ENCODE results near the gene ENDOG. TPM values are rescaled to one million over a fixed set of nuclear protein-coding genes. Genes with fewer than 3 reads are reported as not detected.
A peak's percentile ranks its signal among the peaks of the same experiment; 100 is the strongest.

The ENDOG gene
- total RNA-seq, 3 donors from 2014 or later (not counting 1 experiment from before 2014, with no cell fraction given): 6.7 to 12.5 (median 8.3) TPM

DNA sequence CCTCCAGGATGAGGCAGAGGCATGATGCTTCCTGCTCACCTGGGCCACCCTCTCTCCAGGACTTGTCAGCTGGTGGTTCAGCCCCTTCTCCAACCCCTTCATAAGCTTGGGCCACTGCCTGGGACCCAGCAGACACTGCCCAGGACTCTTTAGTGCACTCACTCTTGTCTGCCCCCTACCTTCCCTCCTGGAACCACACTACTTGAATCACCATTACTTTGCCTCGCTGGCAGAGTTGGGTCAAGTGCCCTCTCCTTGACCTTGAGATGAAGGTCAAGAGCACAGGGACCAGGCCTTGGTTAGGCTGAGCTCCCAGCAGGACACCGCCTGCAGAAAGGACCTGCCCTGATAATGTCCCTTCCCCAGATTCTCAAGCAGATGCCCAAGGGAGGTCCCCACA lies 8.5 kb upstream of the ENDOG start:
- Mint-ChIP-seq H3K4me1 (no peaks in the 10 kb centered on the region), H3K4me3 (no peak overlapping the region), H3K9me3 (no peaks in the 10 kb centered on the region), H3K27me3 (ENCODE audit: low read depth in 2 of 2) (no peaks in the 10 kb centered on the region), H3K27ac (peak overlapping the region in 1 of 2 donors; percentile 45), H3K36me3 (no peaks in the 10 kb centered on the region)
- no peaks in the 10 kb centered on the region for H3K27me3 ChIP-seq (ENCODE audit: control insufficient read depth, insufficient read depth, low read length)
- DNase-seq: no peak
- H3K4me1 ChIP-seq (ENCODE audit: control insufficient read depth, insufficient read depth, low read length): no peaks in the 10 kb centered on the region
- no peak for ATAC-seq
- WGBS (ENCODE audit: insufficient coverage): 91% methylated on average over 2 of the region's 2 CpGs
- H3K9me3 ChIP-seq (ENCODE audit: control insufficient read depth, insufficient read depth, low read length): no peaks in the 10 kb centered on the region
- H3K27ac ChIP-seq (ENCODE audit: low read length): no peak overlapping the region
- H3K4me3 ChIP-seq (ENCODE audit: low read length): no peak overlapping the region
- intact Hi-C loops (cut with micrococcal nuclease): no loop called here
- TF ChIP-seq, protein P1, sequence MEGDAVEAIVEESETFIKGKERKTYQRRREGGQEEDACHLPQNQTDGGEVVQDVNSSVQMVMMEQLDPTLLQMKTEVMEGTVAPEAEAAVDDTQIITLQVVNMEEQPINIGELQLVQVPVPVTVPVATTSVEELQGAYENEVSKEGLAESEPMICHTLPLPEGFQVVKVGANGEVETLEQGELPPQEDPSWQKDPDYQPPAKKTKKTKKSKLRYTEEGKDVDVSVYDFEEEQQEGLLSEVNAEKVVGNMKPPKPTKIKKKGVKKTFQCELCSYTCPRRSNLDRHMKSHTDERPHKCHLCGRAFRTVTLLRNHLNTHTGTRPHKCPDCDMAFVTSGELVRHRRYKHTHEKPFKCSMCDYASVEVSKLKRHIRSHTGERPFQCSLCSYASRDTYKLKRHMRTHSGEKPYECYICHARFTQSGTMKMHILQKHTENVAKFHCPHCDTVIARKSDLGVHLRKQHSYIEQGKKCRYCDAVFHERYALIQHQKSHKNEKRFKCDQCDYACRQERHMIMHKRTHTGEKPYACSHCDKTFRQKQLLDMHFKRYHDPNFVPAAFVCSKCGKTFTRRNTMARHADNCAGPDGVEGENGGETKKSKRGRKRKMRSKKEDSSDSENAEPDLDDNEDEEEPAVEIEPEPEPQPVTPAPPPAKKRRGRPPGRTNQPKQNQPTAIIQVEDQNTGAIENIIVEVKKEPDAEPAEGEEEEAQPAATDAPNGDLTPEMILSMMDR (IDR thresholded peaks at IDR 0.05): no peak
- peaks cover 30% of the 10 kb centered on the region for H3K36me3 ChIP-seq (ENCODE audit: control insufficient read depth, insufficient read depth, low read length)

DNA sequence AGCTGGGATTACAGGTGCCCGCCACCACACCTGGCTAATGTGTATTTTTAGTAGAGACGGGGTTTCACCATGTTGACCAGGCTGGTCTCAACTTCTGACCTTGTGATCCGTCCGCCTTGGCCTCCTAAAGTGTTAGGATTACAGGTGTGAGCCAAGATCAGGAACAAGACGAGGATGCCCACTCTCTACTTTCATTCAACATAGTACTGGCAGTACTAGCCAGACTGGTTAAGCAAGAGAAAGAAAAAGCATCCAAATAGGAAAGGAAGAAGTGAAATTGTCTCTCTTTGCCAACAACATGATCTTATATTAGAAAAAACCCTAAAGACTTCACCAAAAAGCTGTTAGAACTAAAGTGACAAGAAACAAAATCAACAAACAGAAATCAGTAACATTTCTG lies 7.4 kb upstream of the ENDOG start:
- H3K9me3 ChIP-seq (ENCODE audit: control insufficient read depth, insufficient read depth, low read length): no peaks in the 10 kb centered on the region
- intact Hi-C loops (cut with micrococcal nuclease): no loop called here
- DNase-seq (no peak), ATAC-seq (no peak)
- Mint-ChIP-seq H3K4me3 (no peak overlapping the region), H3K27me3 (ENCODE audit: low read depth in 2 of 2) (no peaks in the 10 kb centered on the region), H3K9me3 (no peaks in the 10 kb centered on the region), H3K4me1 (no peaks in the 10 kb centered on the region), H3K27ac (peak overlapping the region in 1 of 2 donors; percentile 51), H3K36me3 (no peaks in the 10 kb centered on the region)
- 92% methylated on average over 4 of the region's 5 CpGs for WGBS (ENCODE audit: insufficient coverage)
- H3K4me1 ChIP-seq (ENCODE audit: control insufficient read depth, insufficient read depth, low read length): no peaks in the 10 kb centered on the region
- H3K36me3 ChIP-seq (ENCODE audit: control insufficient read depth, insufficient read depth, low read length): peaks cover 20% of the 10 kb centered on the region
- H3K4me3 ChIP-seq (ENCODE audit: low read length): no peak overlapping the region
- no peaks in the 10 kb centered on the region for H3K27me3 ChIP-seq (ENCODE audit: control insufficient read depth, insufficient read depth, low read length)
- TF ChIP-seq, protein P1 (IDR thresholded peaks at IDR 0.05): no peak
- no peak overlapping the region for H3K27ac ChIP-seq (ENCODE audit: low read length)

DNA sequence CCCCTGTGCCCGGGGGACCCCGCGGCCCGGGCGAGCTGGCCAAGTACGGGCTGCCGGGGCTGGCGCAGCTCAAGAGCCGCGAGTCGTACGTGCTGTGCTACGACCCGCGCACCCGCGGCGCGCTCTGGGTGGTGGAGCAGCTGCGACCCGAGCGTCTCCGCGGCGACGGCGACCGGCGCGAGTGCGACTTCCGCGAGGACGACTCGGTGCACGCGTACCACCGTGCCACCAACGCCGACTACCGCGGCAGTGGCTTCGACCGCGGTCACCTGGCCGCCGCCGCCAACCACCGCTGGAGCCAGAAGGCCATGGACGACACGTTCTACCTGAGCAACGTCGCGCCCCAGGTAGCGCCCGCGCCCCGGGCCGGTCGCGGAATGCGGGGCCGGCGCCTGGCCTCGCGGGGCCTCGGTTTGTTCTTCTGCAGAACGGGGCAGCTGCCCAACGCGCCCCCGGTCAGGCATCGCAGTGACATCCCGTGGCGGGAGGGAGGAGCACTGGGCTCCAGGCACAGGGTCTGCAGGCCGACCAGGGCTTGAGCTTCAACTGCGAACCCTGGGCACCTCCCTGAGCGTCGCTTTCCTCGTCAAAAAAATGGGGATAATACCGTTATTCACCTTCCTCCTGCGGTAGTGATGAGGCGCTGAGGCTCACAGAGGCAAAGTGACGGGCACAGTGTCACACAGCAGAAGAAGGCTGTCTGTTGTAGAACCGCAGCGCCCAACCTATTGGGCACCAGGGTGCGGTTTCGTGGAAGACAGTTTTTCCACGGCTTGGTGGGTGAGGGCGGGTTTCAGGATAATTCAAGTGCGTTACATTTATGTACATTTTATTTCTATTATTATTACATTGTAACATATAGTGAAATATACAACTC lies 777 bp downstream of the ENDOG start:
- Histone ChIP-seq H3K9me3 (ENCODE audit: control insufficient read depth, insufficient read depth, low read length) (no peaks in the 10 kb centered on the region), H3K27ac (ENCODE audit: low read length) (no peak overlapping the region), H3K4me3 (ENCODE audit: low read length) (peak overlapping the region; percentile 33), H3K36me3 (ENCODE audit: control insufficient read depth, insufficient read depth, low read length) (peaks cover 15% of the 10 kb centered on the region), H3K27me3 (ENCODE audit: control insufficient read depth, insufficient read depth, low read length) (no peaks in the 10 kb centered on the region), H3K4me1 (ENCODE audit: control insufficient read depth, insufficient read depth, low read length) (peaks cover 19% of the 10 kb centered on the region)
- no peaks in the 10 kb centered on the region for H3K36me3 Mint-ChIP-seq
- H3K27ac Mint-ChIP-seq: no peak overlapping the region
- TF ChIP-seq, protein P1 (IDR thresholded peaks at IDR 0.05): no peak
- no peaks in the 10 kb centered on the region for H3K9me3 Mint-ChIP-seq
- H3K4me1 Mint-ChIP-seq: peaks cover 18 to 25% of the 10 kb centered on the region in 2 donors
- DNase-seq (peak; percentile 42 to 74), ATAC-seq (peak; percentile 20 to 50 (median 36))
- 7% methylated on average over 86 of the region's 90 CpGs for WGBS (ENCODE audit: insufficient coverage)
- intact Hi-C loops (cut with micrococcal nuclease): loop anchor here (2.0 kb wide), 1 partner anchor 94 kb away; the partner anchor contains the start of gene ZDHHC12
- H3K27me3 Mint-ChIP-seq (ENCODE audit: low read depth in 2 of 2): no peaks in the 10 kb centered on the region
- peak overlapping the region; percentile 74 for H3K4me3 Mint-ChIP-seq
